Sigmoid colon (tissue), 7 donors: ENCODE results near the gene DAGLB. TPM values are rescaled to one million over a fixed set of nuclear protein-coding genes. Genes with fewer than 3 reads are reported as not detected.
"Not testable (repeated sequence)": the region's sequence is repeated elsewhere in the genome, so short reads cannot be mapped to it uniquely, and the experiment has no call there.

Source experiments
- DNase-seq: peaks from one replicate; pipeline ENCODE4 v3.0.0-alpha.2; 2019
- H3K27ac ChIP-seq, 4 donors: fragments of 200-600 bp; sonication (generic); one replicate each; pipeline ENCODE4 v1.5.1; 2016 to 2019; ENCODE audit warnings: mild to moderate bottlenecking in 1 of 4
- H3K27me3 ChIP-seq, 3 donors: fragments of 200-600 bp; sonication (generic); one replicate each; pipeline ENCODE4 v1.5.1; 2019; ENCODE audit warnings: mild to moderate bottlenecking in 1 of 3
- H3K36me3 ChIP-seq, 4 donors: fragments of 200-600 bp; sonication (generic); one replicate each; pipeline ENCODE4 v1.5.1; 2016 to 2019
- H3K4me1 ChIP-seq, 4 donors: fragments of 200-600 bp; sonication (generic); one replicate each; pipeline ENCODE4 v1.5.1; 2017 to 2019
- H3K4me3 ChIP-seq, 4 donors: fragments of 200-600 bp; sonication (generic); one replicate each; pipeline ENCODE4 v1.5.1; 2017 to 2019; ENCODE audit warnings: mild to moderate bottlenecking in 2 of 4, moderate library complexity in 1 of 4
- H3K9me3 ChIP-seq, 4 donors: fragments of 200-600 bp in 3 of 4; sonication (generic) in 3 of 4; one replicate each; pipeline versions ENCODE4 v1.5.1 to v1.6.1; 2013 to 2019
- EP300 ChIP-seq, 4 donors: sonication (generic); formaldehyde crosslinking; IDR thresholded peaks; one replicate each; pipeline ENCODE4 v1.6.1; 2017; ENCODE audit warnings: antibody characterized with exemption in 4 of 4
- POLR2A ChIP-seq, 2 donors: fragments of 450-650 bp; IDR thresholded peaks; one replicate each; pipeline ENCODE4 v1.6.1; 2016; ENCODE audit warnings: antibody characterized with exemption in 2 of 2, mild to moderate bottlenecking in 2 of 2, moderate library complexity in 2 of 2
- POLR2AphosphoS5 ChIP-seq, 4 donors: sonication (generic); formaldehyde crosslinking; IDR thresholded peaks; one replicate each; pipeline ENCODE4 v1.6.1; 2017; ENCODE audit warnings: antibody characterized with exemption in 4 of 4
- WGBS, 2 donors: extraction: QIAGEN DNeasy Blood & Tissue Kit; methylation state at CpG; one replicate each; pipeline ENCODE4 v1.1.7; 2013; 5-methylcytosine and 5-hydroxymethylcytosine counted together
- intact Hi-C: fragments of 100-400 bp; cut with DNase I; formaldehyde crosslinking; loops from one replicate; pipeline ENCODE4 v1.15.1; 2023
- polyA plus RNA-seq, 3 donors: library from polyadenylated mRNA; stranded (reverse); fragments of 200-250 nt; gene quantifications; one replicate each; pipeline ENCODE4 v1.2.3, GENCODE V29; 2013
- total RNA-seq, 4 donors: library from RNA; depleted of rRNA; stranded (reverse); fragments of >200 nt; gene quantifications; one replicate each; pipeline ENCODE4 v1.1.0, GENCODE V29; 2016
- TF ChIP-seq, protein P1 (sequence below), 4 experiments: fragments of 450-650 bp in 3 of 4; fragments of 200-600 bp in 1 of 4; IDR thresholded peaks; one replicate each; pipeline ENCODE4 v1.5.1; 2016 to 2019; ENCODE audit warnings: antibody characterized with exemption in 4 of 4, mild to moderate bottlenecking in 3 of 4, moderate library complexity in 2 of 4
- donor health status: healthy with polysubstance abuse.
- donor health status: Bipolar disorder and iron deficiency.
- donor health status: healthy.

DAGLB gene
- total and polyA plus RNA-seq, 7 donors: 3.0 to 11.7 (median 7.7) TPM

DNA sequence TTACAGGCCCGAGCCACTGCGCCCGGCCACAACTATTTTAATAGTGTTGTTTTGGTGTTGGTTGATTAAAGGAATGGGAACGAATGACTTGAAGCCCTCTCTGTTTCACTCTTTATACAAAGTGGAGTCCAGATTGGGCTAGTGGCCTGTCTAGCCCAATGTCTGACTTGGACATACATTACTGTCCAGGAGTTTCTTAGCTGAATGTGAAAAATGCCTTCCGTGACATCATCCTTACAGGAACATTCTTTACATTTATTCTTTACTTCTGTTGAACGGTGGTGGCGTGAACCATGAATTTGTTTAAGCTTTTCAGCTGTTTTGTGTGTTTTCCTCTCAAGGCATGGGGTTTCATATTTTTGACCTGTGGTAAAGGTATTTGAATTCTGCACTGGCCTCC lies 67.9 kb downstream of the DAGLB start:
- Histone ChIP-seq H3K27ac (peak overlapping the region in 3 of 4 donors; percentile 19 to 52 (median 23)), H3K27me3 (no peaks in the 10 kb centered on the region), H3K36me3 (no peaks in the 10 kb centered on the region), H3K4me1 (peaks cover 0 to 95% (median 91%) of the 10 kb centered on the region in 4 donors), H3K9me3 (no peaks in the 10 kb centered on the region), H3K4me3 (no peak overlapping the region)
- WGBS, 2 donors: 75 to 85% methylated on average over 7 of the region's 7 CpGs
- TF ChIP-seq POLR2A (IDR thresholded peaks at IDR 0.05): no peak
- no peak for TF ChIP-seq EP300 (IDR thresholded peaks at IDR 0.05)
- TF ChIP-seq POLR2AphosphoS5 (IDR thresholded peaks at IDR 0.05): no peak
- TF ChIP-seq, protein P1, sequence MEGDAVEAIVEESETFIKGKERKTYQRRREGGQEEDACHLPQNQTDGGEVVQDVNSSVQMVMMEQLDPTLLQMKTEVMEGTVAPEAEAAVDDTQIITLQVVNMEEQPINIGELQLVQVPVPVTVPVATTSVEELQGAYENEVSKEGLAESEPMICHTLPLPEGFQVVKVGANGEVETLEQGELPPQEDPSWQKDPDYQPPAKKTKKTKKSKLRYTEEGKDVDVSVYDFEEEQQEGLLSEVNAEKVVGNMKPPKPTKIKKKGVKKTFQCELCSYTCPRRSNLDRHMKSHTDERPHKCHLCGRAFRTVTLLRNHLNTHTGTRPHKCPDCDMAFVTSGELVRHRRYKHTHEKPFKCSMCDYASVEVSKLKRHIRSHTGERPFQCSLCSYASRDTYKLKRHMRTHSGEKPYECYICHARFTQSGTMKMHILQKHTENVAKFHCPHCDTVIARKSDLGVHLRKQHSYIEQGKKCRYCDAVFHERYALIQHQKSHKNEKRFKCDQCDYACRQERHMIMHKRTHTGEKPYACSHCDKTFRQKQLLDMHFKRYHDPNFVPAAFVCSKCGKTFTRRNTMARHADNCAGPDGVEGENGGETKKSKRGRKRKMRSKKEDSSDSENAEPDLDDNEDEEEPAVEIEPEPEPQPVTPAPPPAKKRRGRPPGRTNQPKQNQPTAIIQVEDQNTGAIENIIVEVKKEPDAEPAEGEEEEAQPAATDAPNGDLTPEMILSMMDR (IDR thresholded peaks at IDR 0.05): no peak
- DNase-seq: no peak
- intact Hi-C loops: no loop called here

GRCh38 chr7:6378556-6378955 lies 69.2 kb downstream of the DAGLB start:
- 58 to 84% methylated on average over 5 of the region's 5 CpGs for WGBS, 2 donors
- H3K9me3 ChIP-seq, H3K27me3 ChIP-seq, intact Hi-C loops, H3K36me3 ChIP-seq, H3K4me3 ChIP-seq, DNase-seq: not testable (repeated sequence)
- peaks cover 0 to 83% (median 79%) of the 10 kb centered on the region in 4 donors for H3K4me1 ChIP-seq
- H3K27ac ChIP-seq: peak overlapping the region in 1 of 4 donors; percentile 37

DNA sequence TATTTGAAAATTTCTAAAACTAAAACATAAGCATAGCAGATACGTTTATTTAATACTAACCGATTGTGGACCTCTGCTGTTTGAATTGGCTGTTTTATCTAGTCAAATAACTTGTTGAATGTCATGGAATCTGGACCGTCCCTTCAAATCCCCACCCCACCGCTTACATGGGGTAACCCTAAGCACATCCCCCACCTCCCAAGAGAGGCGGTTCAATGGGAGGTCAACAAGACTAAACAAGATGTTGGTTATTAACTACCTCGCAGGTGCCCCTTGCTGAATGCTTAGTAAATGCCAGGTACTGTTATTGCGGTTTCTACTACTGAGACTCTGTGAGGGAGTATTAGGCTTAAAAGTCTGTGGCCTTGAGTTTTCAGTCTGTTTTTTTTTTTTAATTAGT lies 70.9 kb downstream of the DAGLB start:
- Histone ChIP-seq H3K36me3 (no peaks in the 10 kb centered on the region), H3K4me1 (peaks cover 0 to 67% (median 61%) of the 10 kb centered on the region in 4 donors), H3K4me3 (peak overlapping the region in 1 of 4 donors; percentile 8), H3K27ac (peak overlapping the region in 3 of 4 donors; percentile 6 to 37 (median 16)), H3K9me3 (no peaks in the 10 kb centered on the region), H3K27me3 (no peaks in the 10 kb centered on the region)
- intact Hi-C loops: no loop called here
- WGBS, 2 donors: 71 to 78% methylated on average over 7 of the region's 7 CpGs
- no peak for DNase-seq
- TF ChIP-seq POLR2AphosphoS5 (IDR thresholded peaks at IDR 0.05) (no peak), POLR2A (IDR thresholded peaks at IDR 0.05) (no peak), EP300 (IDR thresholded peaks at IDR 0.05) (no peak)
- TF ChIP-seq, protein P1 (IDR thresholded peaks at IDR 0.05): no peak

GRCh38 chr7:6375348-6376101 lies 72.2 kb downstream of the DAGLB start:
- intact Hi-C loops: no loop called here
- Histone ChIP-seq H3K27me3 (no peaks in the 10 kb centered on the region), H3K4me3 (peak overlapping the region; percentile 53 to 88 (median 86)), H3K4me1 (peaks cover 0 to 54% (median 48%) of the 10 kb centered on the region in 4 donors), H3K27ac (peak overlapping the region; percentile 86 to 98 (median 92)), H3K9me3 (no peaks in the 10 kb centered on the region), H3K36me3 (no peaks in the 10 kb centered on the region)
- TF ChIP-seq POLR2A (IDR thresholded peaks at IDR 0.05) (no peak), EP300 (IDR thresholded peaks at IDR 0.05) (no peak), POLR2AphosphoS5 (IDR thresholded peaks at IDR 0.05) (no peak)
- 2 to 6% methylated on average over 23 of the region's 23 CpGs for WGBS, 2 donors
- DNase-seq: no peak

DNA sequence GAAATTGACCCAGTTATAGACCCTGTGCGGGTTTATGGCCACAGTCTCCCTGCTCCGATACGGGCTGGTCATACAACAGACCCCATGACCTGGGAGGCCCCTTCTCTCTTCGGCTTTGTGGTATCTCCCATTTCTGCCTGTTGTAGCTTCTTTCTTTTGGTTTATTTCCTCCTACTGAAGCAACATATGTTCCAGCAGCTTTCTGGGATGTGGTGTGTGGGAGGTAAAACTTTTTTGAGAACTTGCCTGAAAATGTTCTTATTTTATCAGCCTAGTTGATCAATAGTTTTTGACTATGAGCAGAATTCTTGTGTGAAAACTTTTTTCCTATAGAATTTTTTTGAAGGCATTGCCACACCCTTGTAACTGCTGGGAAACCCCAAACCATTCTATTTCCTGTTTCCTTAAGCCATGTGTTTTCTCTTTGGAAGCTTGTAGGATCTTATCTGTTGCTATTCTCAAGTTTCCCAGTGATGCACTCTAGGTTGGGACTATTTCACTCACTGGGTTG lies 80.0 kb downstream of the DAGLB start:
- TF ChIP-seq POLR2AphosphoS5 (IDR thresholded peaks at IDR 0.05): no peak
- TF ChIP-seq POLR2A (IDR thresholded peaks at IDR 0.05): no peak
- TF ChIP-seq, protein P1 (IDR thresholded peaks at IDR 0.05): no peak
- no peak for TF ChIP-seq EP300 (IDR thresholded peaks at IDR 0.05)
- Histone ChIP-seq H3K27me3 (no peaks in the 10 kb centered on the region), H3K27ac (no peak overlapping the region), H3K9me3 (no peaks in the 10 kb centered on the region), H3K36me3 (no peaks in the 10 kb centered on the region), H3K4me3 (no peak overlapping the region), H3K4me1 (no peaks in the 10 kb centered on the region)
- 19 to 52% methylated on average over 4 of the region's 4 CpGs for WGBS, 2 donors
- DNase-seq: no peak
- intact Hi-C loops: no loop called here
